GM18499 (cell line): ENCODE data around the gene LRRC10B.
"Not testable (repeated sequence)": the region's sequence is repeated elsewhere in the genome, so short reads cannot be mapped to it uniquely, and the experiment has no call there.

Source experiments
- ATAC-seq: cut with Tn5 transposase; IDR thresholded peaks from one replicate; pipeline ENCODE4 v1.9.1; 2021; ENCODE audit warnings: moderate number of reproducible peaks; ENCODE audit not compliant: insufficient read depth, unreplicated experiment

The LRRC10B gene

GRCh38 chr11:61507962-61508861 is at the start of gene LRRC10B:
LRRC10B (plus strand) TSS chr11:61508749; CDS start chr11:61508999, 250 bp downstream.
- no peak for ATAC-seq

- no peak for ATAC-seq
These were observed 48.1 kb upstream of the LRRC10B start for GRCh38 chr11:61460474-61460881.

DNA sequence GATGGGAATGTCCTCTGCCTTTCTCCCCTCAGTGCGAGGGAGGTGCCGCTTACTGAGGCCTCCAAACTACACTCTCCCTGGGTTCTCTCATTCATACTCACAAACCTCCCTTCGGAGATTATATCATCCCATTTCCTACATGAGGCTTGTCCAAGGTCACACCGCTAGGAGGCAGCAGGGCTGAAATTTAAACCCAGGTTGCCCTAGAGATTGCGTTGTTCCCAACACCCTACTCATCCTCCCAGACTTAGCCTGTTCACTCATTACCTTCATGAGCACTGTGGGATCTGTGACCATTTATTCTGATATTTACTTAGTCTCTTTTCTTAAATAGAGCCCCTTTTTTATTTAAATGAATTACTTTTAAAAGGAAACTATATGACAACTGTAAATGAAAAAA is 47.6 kb upstream of the LRRC10B start:
- no peak for ATAC-seq

DNA sequence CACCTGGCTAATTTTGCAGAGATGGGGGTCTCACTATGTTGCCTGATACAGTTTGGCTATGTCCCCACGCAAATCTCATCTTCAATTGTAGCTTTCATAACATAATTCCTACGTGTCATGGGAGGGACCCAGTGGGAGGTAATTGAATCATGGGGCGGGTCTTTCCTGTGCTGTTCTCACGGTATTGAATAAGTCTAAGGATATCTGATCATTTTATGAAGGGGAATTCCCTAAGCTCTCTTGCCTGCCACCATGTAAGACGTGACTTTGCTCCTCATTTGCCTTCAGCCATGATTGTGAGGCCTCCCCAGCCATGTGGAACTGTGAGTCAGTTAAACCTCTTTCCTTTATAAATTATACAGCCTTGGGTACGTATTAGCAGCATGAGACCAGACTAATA is 40.9 kb upstream of the LRRC10B start:
- not testable (repeated sequence) for ATAC-seq

GRCh38 chr11:61468002-61468401 is 40.5 kb upstream of the LRRC10B start:
- no peak for ATAC-seq

DNA sequence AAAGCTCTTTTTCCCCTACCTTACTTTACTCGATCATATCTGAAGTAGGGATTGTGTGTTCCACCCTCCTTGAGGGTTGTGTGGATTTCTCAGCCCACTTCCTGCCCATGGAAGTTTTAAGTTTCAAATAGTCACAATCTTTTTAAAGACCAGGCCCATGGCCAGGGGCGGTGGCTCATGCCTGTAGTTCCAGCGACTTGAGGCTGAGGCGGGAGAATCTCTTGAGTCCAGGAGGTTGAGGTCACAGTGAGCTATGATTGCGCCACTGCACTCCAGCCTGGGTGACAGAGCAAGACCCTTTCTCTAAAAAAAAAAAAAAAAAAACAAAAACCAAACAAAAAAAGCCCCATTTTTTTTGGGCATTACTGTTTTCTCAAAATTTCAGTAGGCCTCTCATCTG is 36.3 kb upstream of the LRRC10B start:
- ATAC-seq: no peak

DNA sequence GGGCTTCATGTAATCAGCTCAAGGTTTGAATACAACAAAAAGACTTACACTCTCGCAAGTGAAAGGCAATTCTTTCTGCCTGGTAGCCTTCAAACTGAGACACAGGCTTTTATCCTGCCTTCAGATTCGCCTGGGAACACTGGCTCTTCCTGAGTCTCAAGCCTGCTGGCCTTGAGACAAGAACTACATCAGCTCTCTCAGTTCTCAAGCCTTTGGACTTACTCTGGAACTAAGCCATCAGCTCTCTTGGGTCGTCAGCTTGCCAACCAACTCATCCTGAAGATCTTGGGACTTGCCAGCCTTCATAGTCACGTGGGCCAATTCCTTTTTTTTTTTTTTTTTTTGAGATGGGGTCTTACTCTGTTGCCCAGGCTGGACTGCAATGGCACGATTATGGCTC is 35.7 kb upstream of the LRRC10B start:
- ATAC-seq: no peak

- ATAC-seq: no peak
These were observed 35.1 kb upstream of the LRRC10B start for GRCh38 chr11:61473370-61474012.

DNA sequence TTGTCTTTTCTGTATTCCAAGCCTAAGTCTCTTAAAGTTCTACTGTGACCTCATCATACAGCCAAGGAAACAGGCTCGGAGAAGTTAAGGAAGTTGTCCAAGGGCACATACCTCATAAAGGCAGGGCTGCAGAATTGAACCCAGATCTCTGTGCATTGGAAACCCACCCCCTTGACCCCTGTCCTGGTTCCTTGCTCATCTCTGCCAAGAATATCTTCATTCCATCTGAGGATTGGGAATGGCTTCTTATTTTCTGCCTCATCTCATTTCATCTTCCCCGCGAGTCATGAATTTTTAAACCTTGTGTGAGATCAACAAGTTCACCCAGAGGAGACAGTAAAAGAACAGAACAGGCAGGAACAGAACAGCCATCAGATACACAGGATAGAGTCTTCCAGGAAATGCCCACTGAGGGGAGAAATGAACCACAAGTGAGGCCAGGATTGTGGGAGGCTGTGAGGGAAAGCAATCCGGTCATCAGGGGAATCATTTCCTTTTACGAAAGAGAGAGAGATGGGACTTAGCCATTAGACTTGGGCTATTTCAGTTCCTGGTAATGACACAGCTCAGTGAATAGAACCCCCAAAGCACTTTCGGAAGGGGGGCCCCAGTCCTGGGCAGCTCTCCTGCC is 34.4 kb upstream of the LRRC10B start:
- no peak for ATAC-seq

DNA sequence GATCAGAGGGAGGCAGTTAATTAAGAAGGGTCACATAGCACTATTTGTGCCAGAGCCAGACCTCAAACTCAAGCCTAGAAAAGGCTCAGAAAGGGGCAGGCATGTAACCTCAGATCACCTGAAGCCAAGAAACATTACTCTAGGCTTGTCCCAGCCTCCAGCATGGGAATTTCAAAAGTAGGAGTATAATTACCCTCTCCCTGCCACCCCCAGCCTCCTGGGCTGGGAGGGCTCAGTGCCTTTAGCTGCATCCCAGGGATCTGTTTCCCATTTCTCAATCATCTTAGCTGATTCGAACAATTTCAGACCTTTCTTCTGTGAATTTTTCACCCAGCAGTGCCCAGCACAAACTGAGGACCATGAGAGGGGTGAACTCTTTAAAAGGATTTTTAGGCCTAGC is 33.1 kb upstream of the LRRC10B start:
- ATAC-seq: no peak

- ATAC-seq: no peak
These were observed 32.2 kb upstream of the LRRC10B start for GRCh38 chr11:61476371-61476770.

GRCh38 chr11:61477126-61477525 is 31.4 kb upstream of the LRRC10B start:
- ATAC-seq: no peak

GRCh38 chr11:61477727-61478148 is 30.8 kb upstream of the LRRC10B start:
- no peak for ATAC-seq

DNA sequence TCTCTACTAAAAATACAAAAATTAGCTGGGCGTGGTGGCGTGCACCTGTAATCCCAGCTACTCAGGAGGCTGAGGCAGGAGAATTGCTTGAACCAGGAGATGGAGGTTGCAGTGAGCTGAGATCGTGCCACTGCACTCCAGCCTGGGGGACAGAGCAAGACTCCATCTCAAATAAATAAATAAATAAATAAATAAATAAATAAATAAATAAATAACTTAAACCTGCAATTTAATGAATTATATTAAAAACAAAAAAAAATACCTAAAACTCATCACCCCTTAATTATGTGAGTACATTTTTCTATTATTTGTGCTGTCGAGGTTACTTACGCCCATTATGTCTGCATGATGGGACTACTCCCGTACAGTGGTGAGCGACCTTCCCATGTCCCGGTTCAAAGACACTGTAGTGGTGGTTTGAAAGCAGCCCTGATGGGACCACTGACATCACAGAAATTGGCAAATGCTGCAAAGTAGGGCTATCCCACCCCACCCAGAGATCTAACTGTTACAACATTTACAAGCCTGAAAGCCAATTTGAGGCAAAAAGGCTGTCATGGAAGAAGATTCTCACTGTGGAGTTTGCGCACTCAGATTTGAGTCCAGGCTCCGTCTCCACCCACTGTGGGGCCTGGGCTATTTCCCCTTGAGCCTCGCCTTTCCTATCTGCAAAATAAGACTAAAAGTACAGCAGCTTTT is 29.0 kb upstream of the LRRC10B start:
- ATAC-seq: not testable (repeated sequence)

DNA sequence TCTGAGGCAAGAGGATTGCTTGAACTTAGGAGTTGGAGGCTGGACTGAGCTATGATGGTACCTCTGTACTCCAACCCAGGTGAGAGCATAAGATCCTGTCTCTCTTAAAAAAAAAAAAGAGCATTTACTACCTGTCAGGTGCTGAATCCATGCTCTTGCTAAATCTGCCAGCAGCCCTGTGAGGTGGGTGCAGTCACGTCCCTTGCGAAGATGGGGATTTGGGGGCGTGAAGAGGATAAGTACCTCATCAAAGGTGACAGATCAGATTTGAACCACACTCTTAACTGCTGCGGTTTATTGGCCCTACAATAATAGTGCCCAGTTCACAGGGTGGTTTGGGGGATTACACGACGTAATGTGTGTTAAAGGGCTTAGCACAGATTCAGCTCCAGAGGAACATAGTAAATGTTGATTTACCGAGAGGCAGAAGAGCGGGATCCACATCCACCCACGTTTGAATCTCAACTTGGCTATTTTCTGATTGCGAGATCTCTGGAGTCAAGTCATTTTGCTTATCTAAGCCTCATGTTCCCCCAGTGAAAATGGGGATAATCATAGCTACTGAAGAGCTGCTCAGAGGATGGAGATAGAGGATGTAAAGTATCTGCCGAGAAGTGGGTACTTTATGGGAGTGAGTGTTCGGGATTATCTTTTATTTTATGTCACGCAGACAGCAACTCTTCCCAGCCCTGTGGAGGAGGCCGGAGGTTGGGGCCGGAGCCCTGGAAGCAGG is 28.1 kb upstream of the LRRC10B start:
- ATAC-seq: no peak

DNA sequence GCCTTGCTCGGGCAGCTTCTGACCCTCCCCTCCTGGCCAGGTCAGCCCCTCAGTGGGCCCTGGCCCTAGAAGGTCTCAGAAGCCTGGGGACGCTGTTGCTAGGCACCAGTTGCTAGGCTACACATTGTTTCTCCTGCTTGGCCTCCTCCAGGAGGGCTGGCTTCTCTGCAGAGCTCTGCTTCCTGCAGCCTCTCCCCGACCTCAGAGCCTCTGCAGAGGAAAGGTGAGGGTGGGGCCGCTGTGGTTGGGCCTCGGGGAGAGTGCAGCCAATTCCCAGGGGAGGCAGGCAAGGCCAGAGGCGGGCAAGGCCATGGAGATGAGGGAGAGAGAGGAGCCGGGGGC is 27.6 kb upstream of the LRRC10B start:
- ATAC-seq: no peak

GRCh38 chr11:61481806-61482205 is 26.7 kb upstream of the LRRC10B start:
- no peak for ATAC-seq

DNA sequence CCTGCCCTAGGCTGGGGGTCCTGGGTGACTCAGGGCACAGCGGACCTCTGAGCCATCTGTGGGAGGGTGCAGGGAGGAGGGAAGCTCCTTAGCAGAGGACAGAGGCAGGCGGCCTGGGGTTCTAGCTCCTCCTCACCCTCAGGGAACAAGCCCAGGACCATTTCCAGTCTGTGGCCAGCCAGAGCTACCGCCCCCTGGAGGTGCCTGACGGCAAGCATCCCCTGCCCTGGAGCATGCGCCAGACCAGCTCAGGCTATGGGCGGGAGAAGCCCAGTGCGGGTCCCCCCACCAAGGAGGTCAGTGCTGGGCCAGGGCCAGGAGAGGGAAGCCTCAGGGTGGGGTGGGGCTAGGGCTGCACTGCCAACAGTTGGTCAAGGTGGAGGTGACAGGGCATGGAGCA is 26.0 kb upstream of the LRRC10B start:
- ATAC-seq: no peak

DNA sequence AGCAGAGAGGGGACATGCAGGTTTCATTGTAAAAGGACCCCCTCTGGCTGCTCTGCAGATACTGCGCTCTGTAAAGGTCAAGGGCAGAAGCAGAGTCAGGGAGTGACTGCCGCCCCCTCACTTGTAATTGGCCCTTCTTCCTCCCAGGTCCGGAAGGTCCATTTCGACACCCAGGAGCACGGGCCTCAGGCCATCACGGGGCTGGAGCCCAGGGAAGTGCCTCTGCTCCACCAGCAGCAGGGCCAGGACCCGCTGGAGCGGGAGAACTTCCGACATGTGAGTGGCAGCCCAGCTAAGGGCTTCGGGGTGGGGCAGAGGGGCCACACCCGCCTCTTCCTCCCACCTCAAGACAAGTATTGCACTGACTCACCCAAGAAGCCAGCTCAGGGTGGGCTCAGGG is 24.0 kb upstream of the LRRC10B start:
- no peak for ATAC-seq

- ATAC-seq: no peak
These were observed 23.5 kb upstream of the LRRC10B start for GRCh38 chr11:61485080-61485479.
